K562 (cell line): ENCODE data around the gene SZT2. TPM values are rescaled to one million over a fixed set of nuclear protein-coding genes. Genes with fewer than 3 reads are reported as not detected.

ENCODE experiments used
- ATAC-seq: fragments of 200-7000 bp; cut with Tn5 transposase; 3 replicates; pipeline ENCODE4 v1.9.1; 2020; ENCODE audit warnings: moderate library complexity
- BruUV-seq: library from RNA; stranded (reverse); fragments of 400-500 nt; replicated peaks from 2 replicates; lab custom pipeline; 2021; lab: Mats Ljungman, UMichigan
- CTCF ChIA-PET: fragments of 300-600 bp; formaldehyde crosslinking; extraction: SDS; loops from one replicate; lab custom pipeline; 2021; ENCODE audit warnings: low intra/inter-chr PET ratio; lab: Yijun Ruan, JAX
- POLR2A ChIA-PET: fragments of 300-600, 350-650 bp; sonication (Branson Sonifier 250); formaldehyde crosslinking; extraction: SDS; loops from one replicate; lab custom pipeline; 2021; ENCODE audit warnings: antibody characterized with exemption, inconsistent platforms; lab: Yijun Ruan, JAX
- DNase-seq, 4 experiments: peaks; one replicate each; pipeline versions ENCODE4 v3.0.0 to v3.0.0-alpha.2; 2011 to 2018; ENCODE audit warnings: low spot score in 3 of 4, mixed read lengths in 3 of 4; ENCODE audit errors: extremely low read depth in 1 of 4
- FAIRE-seq: peaks from 2 replicates; lab custom pipeline; 2011; peaks lifted over from hg19 to GRCh38; lab: Jason Lieb, UNC
- H2AFZ ChIP-seq: 2 replicates; pipeline ENCODE4 v1.6.0; 2011; ENCODE audit warnings: low read depth, low read length, control low read depth, inconsistent platforms
- H3K27ac ChIP-seq: fragments of 200-600 bp; 3 replicates; pipeline ENCODE4 v1.8.0; 2011; ENCODE audit warnings: low read depth, mild to moderate bottlenecking, control low read depth, inconsistent platforms, low read length, moderate library complexity, mixed read lengths; ENCODE audit errors: extremely low read depth
- H3K27me3 ChIP-seq, 2 experiments: fragments of 300-600 bp in 1 of 2; 2 replicates in 1 of 2; 3 replicates in 1 of 2; pipeline versions ENCODE4 v1.6.0 to v1.8.0; 2011; ENCODE audit warnings: inconsistent platforms in 2 of 2, low read length in 2 of 2, mild to moderate bottlenecking in 1 of 2, mixed read lengths in 1 of 2, moderate library complexity in 1 of 2; ENCODE audit not compliant: control insufficient read depth in 2 of 2, insufficient read depth in 2 of 2
- H3K36me3 ChIP-seq: fragments of 300-600 bp; 3 replicates; pipeline ENCODE4 v1.8.0; 2011; ENCODE audit warnings: mild to moderate bottlenecking, low read length, inconsistent platforms; ENCODE audit not compliant: control insufficient read depth, insufficient read depth
- H3K4me1 ChIP-seq, 2 experiments: fragments of 200-600 bp in 1 of 2; replicated peaks in 1 of 2; 2 replicates in 1 of 2; 3 replicates in 1 of 2; pipeline versions ENCODE4 v1.5.1 to v1.8.0; 2011; ENCODE audit warnings: inconsistent platforms in 2 of 2, low read length in 2 of 2, mild to moderate bottlenecking in 1 of 2, mixed read lengths in 1 of 2, moderate library complexity in 1 of 2; ENCODE audit not compliant: control insufficient read depth in 2 of 2, insufficient read depth in 2 of 2
- H3K4me2 ChIP-seq: 2 replicates; pipeline ENCODE4 v1.6.1; 2011; ENCODE audit warnings: low read length, control low read depth, inconsistent platforms, mixed read lengths; ENCODE audit not compliant: insufficient read depth
- H3K4me3 ChIP-seq: fragments of 200-600 bp; sonication (generic), shearing (Covaris generic); 2 replicates; pipeline ENCODE4 v1.5.1; 2016; ENCODE audit warnings: control low read depth, inconsistent platforms
- H3K79me2 ChIP-seq: fragments of 200-600 bp; 3 replicates; pipeline ENCODE4 v1.8.0; 2011; ENCODE audit warnings: low read length, inconsistent platforms; ENCODE audit not compliant: control insufficient read depth, insufficient read depth
- H3K9ac ChIP-seq, 2 experiments: 2 replicates each; pipeline versions ENCODE4 v1.6.0 to v1.6.1; 2011; ENCODE audit warnings: low read depth in 2 of 2, low read length in 2 of 2, control low read depth in 1 of 2, inconsistent platforms in 1 of 2, mild to moderate bottlenecking in 1 of 2, mixed read lengths in 1 of 2; ENCODE audit not compliant: insufficient read depth in 1 of 2
- H3K9me1 ChIP-seq: one replicate; pipeline ENCODE4 v1.6.0; 2011; ENCODE audit warnings: inconsistent platforms, mild to moderate bottlenecking, low read length, moderate library complexity; ENCODE audit not compliant: control insufficient read depth, insufficient read depth
- H3K9me3 ChIP-seq: replicated peaks from 2 replicates; pipeline ENCODE4 v1.5.1; 2011; ENCODE audit warnings: low read depth, low read length, inconsistent platforms; ENCODE audit not compliant: control insufficient read depth, insufficient read depth
- H4K20me1 ChIP-seq: replicated peaks from 2 replicates; pipeline ENCODE4 v1.6.1; 2011; ENCODE audit warnings: low read length, inconsistent platforms, mixed read lengths; ENCODE audit not compliant: control insufficient read depth, insufficient read depth
- POLR2G ChIP-seq: fragments of 200-400 bp; formaldehyde crosslinking; IDR thresholded peaks from 2 replicates; pipeline ENCODE4 v1.6.1; 2017; ENCODE audit warnings: low read depth, mild to moderate bottlenecking, antibody characterized with exemption, low read length, moderate library complexity
- ZSCAN29 ChIP-seq: fragments of 450-650 bp; IDR thresholded peaks from 2 replicates; pipeline ENCODE4 v1.6.1; 2017
- WGBS: fragments of 100-300 bp; shearing (Covaris generic); methylation state at CpG from one replicate; pipeline ENCODE4 v1.1.6; 2016; ENCODE audit warnings: low coverage, mixed read lengths; ENCODE audit not compliant: insufficient coverage; ENCODE audit errors: missing lambda C conversion rate; 5-methylcytosine and 5-hydroxymethylcytosine counted together
- in situ Hi-C: fragments of 300-500 bp; cut with MboI; formaldehyde crosslinking; loops from 4 replicates; pipeline ENCODE4 v1.15.0; 2018; ENCODE audit warnings: inconsistent platforms, mixed read lengths
- intact Hi-C: fragments of 100-400 bp; cut with micrococcal nuclease; formaldehyde crosslinking; loops from 2 replicates; pipeline ENCODE4 v1.14.2; 2022
- polyA plus RNA-seq, 8 experiments: library from polyadenylated mRNA; depleted of rRNA in 4 of 8; stranded (reverse) in 5 of 8; unstranded in 3 of 8; fragments of >200 nt; fragmentation: Nextera tagmentation in 2 of 8; fragmentation: Illumina TruSeq in 1 of 8; extraction: Ambion mirVana in 2 of 8; extraction: Trizol in 1 of 8; gene quantifications; 2 replicates each; pipeline versions ENCODE4 v1.2.1 to v1.2.3, GENCODE V29; 2011 to 2014; ENCODE audit warnings: inconsistent platforms in 1 of 8, missing spikeins in 1 of 8
- total RNA-seq, 7 experiments: library from RNA; depleted of rRNA in 6 of 7; stranded (reverse); fragments of >200 nt in 6 of 7; fragmentation: Illumina TruSeq in 2 of 7; extraction: Trizol in 2 of 7; gene quantifications; 2 replicates each; pipeline versions ENCODE4 v1.2.1 to v1.2.3, GENCODE V29; 2011 to 2021; ENCODE audit warnings: low replicate concordance in 1 of 7

Gene SZT2
- total and polyA plus RNA-seq, 9 of the 15 experiments (the other 6 are each of a cell fraction or from before 2014, with no cell fraction given) = 0.88 to 31.0 (median 12.8) TPM

- H3K4me1 ChIP-seq = peaks cover 0 to 3% of the 10 kb centered on the region in 2 experiments; a peak in 1 of 5 replicates
- intact Hi-C loops = no loop called here
- peaks cover 5% of the 10 kb centered on the region for H3K9me1 ChIP-seq
- in situ Hi-C loops = no loop called here
- no peaks in the 10 kb centered on the region for H4K20me1 ChIP-seq
- no peak overlapping the region for H3K4me2 ChIP-seq
- FAIRE-seq (no peak), ATAC-seq (no peak), DNase-seq (no peak)
- H3K4me3 ChIP-seq = no peak overlapping the region
- no peak overlapping the region for H3K9ac ChIP-seq
- ChIA-PET CTCF (no interaction called here), POLR2A (interaction anchor here (0.6 kb wide), 1 partner anchor 19 kb away, joined by 3 read pairs; no protein-coding TSS in a partner anchor)
- TF ChIP-seq ZSCAN29 = no peak
- 0 out of 2 replicates have a peak, but pooled peaks have one; percentile 17 for TF ChIP-seq POLR2G
- no peak overlapping the region for H2AFZ ChIP-seq
- no peaks in the 10 kb centered on the region for H3K79me2 ChIP-seq
- peaks cover 87% of the 10 kb centered on the region; the same call in 2 of the 3 replicates for H3K36me3 ChIP-seq
- WGBS = 90% methylated on average over 16 of the region's 16 CpGs
- no peak overlapping the region; the same call in 2 of the 3 replicates for H3K27ac ChIP-seq
- no peaks in the 10 kb centered on the region for H3K9me3 ChIP-seq
- BruUV-seq = no TSS peak
- H3K27me3 ChIP-seq = no peaks in the 10 kb centered on the region
These were observed 33.4 kb downstream of the SZT2 start for GRCh38 chr1:43422995-43423671.
